Prostate gland (tissue), 2 donors: ENCODE results near the gene PIEZO2.

ENCODE experiments used
- CTCF ChIP-seq, 4 experiments: fragments of 200-600 bp in 2 of 4; fragments of 450-650 bp in 2 of 4; sonication (generic) in 2 of 4; IDR thresholded peaks; 1 replicate in 3 of 4; 2 replicates in 1 of 4; pipeline ENCODE4 v1.5.1; 2016 to 2019; ENCODE audit warnings: antibody characterized with exemption in 4 of 4, mild to moderate bottlenecking in 2 of 4, moderate library complexity in 2 of 4
- POLR2A ChIP-seq: fragments of 450-650 bp; IDR thresholded peaks from one replicate; pipeline ENCODE4 v1.6.1; 2016; ENCODE audit warnings: antibody characterized with exemption, mild to moderate bottlenecking
- POLR2AphosphoS5 ChIP-seq: sonication (generic); formaldehyde crosslinking; IDR thresholded peaks from one replicate; pipeline ENCODE4 v1.6.1; 2017; ENCODE audit warnings: antibody characterized with exemption

- TF ChIP-seq CTCF (IDR thresholded peaks at IDR 0.05) (no peak), POLR2AphosphoS5 (no peak), POLR2A (no peak)
Measured at GRCh38 chr18:11165138-11165537, 15.8 kb upstream of the PIEZO2 start.
